Measurements from ENCODE around the gene NDUFB1.

The NDUFB1 gene

GRCh38 chr14:92093320-92093719 is 28.2 kb downstream of the NDUFB1 start:
- no peak for DNase-seq (ENCODE audit: low spot score)

- DNase-seq (ENCODE audit: low spot score), result no peak
Observed at GRCh38 chr14:92088494-92088893, 33.0 kb downstream of the NDUFB1 start.

- no peak for DNase-seq (ENCODE audit: low spot score)
Observed at GRCh38 chr14:92074555-92074954, 47.0 kb downstream of the NDUFB1 start.

Measured in putamen (tissue), 1 donor.